Measurements from ENCODE around the gene PTCD1. TPM values are rescaled to one million over a fixed set of nuclear protein-coding genes. Genes with fewer than 3 reads are reported as not detected.
"Not testable (repeated sequence)": the region's sequence is repeated elsewhere in the genome, so short reads cannot be mapped to it uniquely, and the experiment has no call there.

The PTCD1 gene
- total and polyA plus RNA-seq, 2 of the 8 experiments (the other 6 are each of a cell fraction or from before 2014, with no cell fraction given), result 7.5 to 7.6 TPM

- H2AFZ ChIP-seq (ENCODE audit: low read length); H3K4me3 ChIP-seq (ENCODE audit: extremely low read depth in 1 of 4, insufficient read depth in 2 of 4, low read depth in 3 of 4, low read length in 4 of 4); H2BK5ac ChIP-seq (ENCODE audit: low read depth, low read length); H3K56ac ChIP-seq (replicated peaks; ENCODE audit: insufficient read length, low read depth, low read length); H3K23me2 ChIP-seq (ENCODE audit: low read depth, low read length); H2BK15ac ChIP-seq (ENCODE audit: low read length); H3K9me3 ChIP-seq (ENCODE audit: insufficient read depth in 2 of 2, low read depth in 1 of 2, low read length in 1 of 2); H3K23ac ChIP-seq (ENCODE audit: insufficient read length); DNase-seq (ENCODE audit: low read depth in 1 of 2, low spot score in 2 of 2); H2BK12ac ChIP-seq (ENCODE audit: low read depth, low read length); H4K91ac ChIP-seq (replicated peaks; ENCODE audit: insufficient read length, low read length); H4K8ac ChIP-seq (ENCODE audit: extremely low read depth, insufficient read depth, low read length); H4K5ac ChIP-seq (ENCODE audit: insufficient read length, low read depth, low read length); H3K36me3 ChIP-seq (ENCODE audit: control insufficient read depth in 2 of 4, insufficient read depth in 4 of 4, low read length in 3 of 4); H3K9ac ChIP-seq (replicated peaks in 1 of 4; ENCODE audit: extremely low read depth in 1 of 4, low read depth in 3 of 4, low read length in 3 of 4); H3K4ac ChIP-seq (replicated peaks; ENCODE audit: insufficient read length, low read depth, low read length); H2BK20ac ChIP-seq (ENCODE audit: low read length); H3K14ac ChIP-seq (ENCODE audit: insufficient read length); FAIRE-seq; H3K27ac ChIP-seq (ENCODE audit: low read depth, low read length); H3K4me1 ChIP-seq (replicated peaks in 1 of 4; ENCODE audit: control insufficient read depth in 3 of 4, insufficient read depth in 4 of 4, low read length in 3 of 4); H3K18ac ChIP-seq (ENCODE audit: extremely low read depth, low read length); H3K27me3 ChIP-seq (replicated peaks in 1 of 4; ENCODE audit: control insufficient read depth in 3 of 4, extremely low read depth in 1 of 4, insufficient read depth in 3 of 4, low read length in 3 of 4); H2AK5ac ChIP-seq (ENCODE audit: low read depth, low read length); H2BK120ac ChIP-seq (replicated peaks; ENCODE audit: low read depth, low read length): not testable (repeated sequence)
- CTCF ChIA-PET (ENCODE audit: partially characterized antibody), result interaction anchor here (0.6 to 1.2 kb wide), 3 partner anchors 10 to 20 kb away, joined by 3 read pairs; no protein-coding TSS in a partner anchor
- Histone ChIP-seq H4K20me1 (replicated peaks in 1 of 2; ENCODE audit: control insufficient read depth in 1 of 2, insufficient read depth in 2 of 2, low read length in 2 of 2) (peaks cover 14 to 23% of the 10 kb centered on the region in 2 experiments), H3K4me2 (ENCODE audit: insufficient read depth in 1 of 2, low read depth in 2 of 2, low read length in 2 of 2) (peak overlapping the region in 1 of 2 experiments; percentile 47; a peak in 1 of 4 replicates), H3K79me2 (ENCODE audit: control insufficient read depth in 1 of 2, insufficient read depth in 2 of 2, low read length in 2 of 2) (peaks cover 0 to 19% of the 10 kb centered on the region in 2 experiments; a peak in 2 of 4 replicates), H3K79me1 (ENCODE audit: low read depth, low read length) (peaks cover 16% of the 10 kb centered on the region)
- 98% methylated on average over 6 of the region's 7 CpGs; no CpG with 5 or more reads in 1 of the 2 experiments for WGBS, 2 experiments (ENCODE audit: extremely low coverage in 1 of 2, insufficient coverage in 1 of 2, insufficient read length in 1 of 2, insufficient replicate concordance in 2 of 2, low coverage in 1 of 2, low lambda C conversion rate in 2 of 2, missing lambda C conversion rate in 1 of 2)
- POLR2A ChIA-PET (ENCODE audit: partially characterized antibody), result interaction anchor here (0.6 to 2.9 kb wide), 4 partner anchors 9 to 29 kb away, joined by 3 to 19 read pairs (median 5); partner anchors contain the start of genes BUD31 and PDAP1
These were observed 58.9 kb downstream of the PTCD1 start for GRCh38 chr7:99379693-99380031.
